GM12875 (cell line): Measurements from ENCODE around the gene PTPRD.

Experiments
- H3K4me3 ChIP-seq: one replicate; pipeline ENCODE4 v1.5.1; 2011; ENCODE audit warnings: low read depth, low read length, control low read depth
- CTCF ChIP-seq: IDR thresholded peaks from 2 replicates; pipeline ENCODE4 v1.5.1; 2011; ENCODE audit warnings: low read depth, mild to moderate bottlenecking, control low read depth, inconsistent platforms, low read length, moderate library complexity, borderline replicate concordance; ENCODE audit not compliant: insufficient read depth

Gene PTPRD

GRCh38 chr9:10168241-10168640, 444.6 kb downstream of the PTPRD start:
- no peak overlapping the region for H3K4me3 ChIP-seq
- TF ChIP-seq CTCF: no peak

- TF ChIP-seq CTCF: no peak
- H3K4me3 ChIP-seq: no peak overlapping the region
Measured at GRCh38 chr9:10148796-10149195, 464.0 kb downstream of the PTPRD start.

GRCh38 chr9:10146517-10147331, 466.1 kb downstream of the PTPRD start:
- no peak overlapping the region for H3K4me3 ChIP-seq
- TF ChIP-seq CTCF: no peak

- H3K4me3 ChIP-seq: no peak overlapping the region
- TF ChIP-seq CTCF: no peak
Measured at GRCh38 chr9:10144355-10144754, 468.4 kb downstream of the PTPRD start.

- no peak overlapping the region for H3K4me3 ChIP-seq
Measured at GRCh38 chr9:10135553-10135952, 477.2 kb downstream of the PTPRD start.

GRCh38 chr9:10134266-10134665, 478.5 kb downstream of the PTPRD start:
- TF ChIP-seq CTCF: no peak

More at GRCh38 chr9:10135553-10135952, 477.2 kb downstream of the PTPRD start:
- no peak for TF ChIP-seq CTCF

GRCh38 chr9:10130061-10130675, 482.6 kb downstream of the PTPRD start:
- no peak overlapping the region for H3K4me3 ChIP-seq
- no peak for TF ChIP-seq CTCF

More at GRCh38 chr9:10134266-10134665, 478.5 kb downstream of the PTPRD start:
- no peak overlapping the region for H3K4me3 ChIP-seq
